Activated naive CD8-positive, alpha-beta T cell treated with anti-CD3 and anti-CD28 coated beads for 36 hours (primary cell): Measurements from ENCODE around the gene NKX1-1. TPM values are rescaled to one million over a fixed set of nuclear protein-coding genes. Genes with fewer than 3 reads are reported as not detected.
"Not testable (repeated sequence)": the region's sequence is repeated elsewhere in the genome, so short reads cannot be mapped to it uniquely, and the experiment has no call there.

Source experiments
- DNase-seq: peaks from one replicate; pipeline ENCODE4 v3.0.0; 2021
- H3K27ac Mint-ChIP-seq: one replicate; pipeline ENCODE4 v1.8.0; 2022; ENCODE audit warnings: mild to moderate bottlenecking, moderate library complexity, mixed read lengths
- H3K27me3 Mint-ChIP-seq: one replicate; pipeline ENCODE4 v1.8.0; 2022; ENCODE audit warnings: mild to moderate bottlenecking, mixed read lengths
- H3K36me3 Mint-ChIP-seq: one replicate; pipeline ENCODE4 v1.8.0; 2021; ENCODE audit warnings: mild to moderate bottlenecking, mixed read lengths
- H3K4me1 Mint-ChIP-seq: one replicate; pipeline ENCODE4 v1.8.0; 2021; ENCODE audit warnings: mixed read lengths
- H3K4me3 Mint-ChIP-seq: one replicate; pipeline ENCODE4 v1.8.0; 2022; ENCODE audit warnings: mild to moderate bottlenecking, moderate library complexity, mixed read lengths
- H3K9me3 Mint-ChIP-seq: one replicate; pipeline ENCODE4 v1.8.0; 2022; ENCODE audit warnings: mixed read lengths
- total RNA-seq, 2 experiments: library from RNA; stranded (reverse); gene quantifications; one replicate each; pipeline ENCODE4 v1.2.3, GENCODE V29; 2021

NKX1-1 gene
- total RNA-seq, 2 experiments from 2014 or later: not detected

GRCh38 chr4:1402516-1403091 lies 3.6 kb downstream of the NKX1-1 start:
- H3K36me3 Mint-ChIP-seq: no peaks in the 10 kb centered on the region
- H3K9me3 Mint-ChIP-seq: peaks cover 2% of the 10 kb centered on the region
- H3K4me1 Mint-ChIP-seq: no peaks in the 10 kb centered on the region
- H3K27ac Mint-ChIP-seq: no peak overlapping the region
- DNase-seq: no peak
- H3K27me3 Mint-ChIP-seq: peaks cover 46% of the 10 kb centered on the region
- no peak overlapping the region for H3K4me3 Mint-ChIP-seq

- Mint-ChIP-seq H3K36me3 (no peaks in the 10 kb centered on the region), H3K4me3 (no peak overlapping the region), H3K4me1 (no peaks in the 10 kb centered on the region), H3K27ac (no peak overlapping the region), H3K27me3 (peaks cover 40% of the 10 kb centered on the region), H3K9me3 (peaks cover 2% of the 10 kb centered on the region)
- DNase-seq: no peak
These were observed 4.2 kb downstream of the NKX1-1 start for GRCh38 chr4:1402021-1402515.

GRCh38 chr4:1401409-1402020 lies 4.7 kb downstream of the NKX1-1 start:
- H3K27me3 Mint-ChIP-seq: peaks cover 39% of the 10 kb centered on the region
- no peak for DNase-seq

GRCh38 chr4:1400831-1401408 lies 5.3 kb downstream of the NKX1-1 start:
- Mint-ChIP-seq H3K9me3 (peaks cover 2% of the 10 kb centered on the region), H3K27ac (no peak overlapping the region), H3K27me3 (peaks cover 39% of the 10 kb centered on the region), H3K36me3 (peaks cover 2% of the 10 kb centered on the region), H3K4me3 (no peak overlapping the region), H3K4me1 (no peaks in the 10 kb centered on the region)
- DNase-seq: no peak

More at GRCh38 chr4:1401409-1402020, 4.7 kb downstream of the NKX1-1 start:
- Mint-ChIP-seq H3K4me3 (no peak overlapping the region), H3K36me3 (peaks cover 2% of the 10 kb centered on the region), H3K4me1 (no peaks in the 10 kb centered on the region), H3K27ac (no peak overlapping the region), H3K9me3 (peaks cover 2% of the 10 kb centered on the region)

GRCh38 chr4:1400191-1400805 lies 5.9 kb downstream of the NKX1-1 start:
- Mint-ChIP-seq H3K36me3 (peaks cover 7% of the 10 kb centered on the region), H3K27ac (no peak overlapping the region), H3K4me3 (no peak overlapping the region), H3K4me1 (no peaks in the 10 kb centered on the region), H3K27me3 (peaks cover 37% of the 10 kb centered on the region), H3K9me3 (peaks cover 4% of the 10 kb centered on the region)
- no peak for DNase-seq

GRCh38 chr4:1399508-1400190 lies 6.6 kb downstream of the NKX1-1 start:
- peaks cover 8% of the 10 kb centered on the region for H3K36me3 Mint-ChIP-seq
- H3K27me3 Mint-ChIP-seq: peaks cover 30% of the 10 kb centered on the region
- no peak overlapping the region for H3K27ac Mint-ChIP-seq
- no peak overlapping the region for H3K4me3 Mint-ChIP-seq
- peaks cover 4% of the 10 kb centered on the region for H3K9me3 Mint-ChIP-seq
- no peaks in the 10 kb centered on the region for H3K4me1 Mint-ChIP-seq
- no peak for DNase-seq

- H3K27ac Mint-ChIP-seq: no peak overlapping the region
- H3K36me3 Mint-ChIP-seq: peaks cover 12% of the 10 kb centered on the region
- H3K9me3 Mint-ChIP-seq: peaks cover 4% of the 10 kb centered on the region
- no peak overlapping the region for H3K4me3 Mint-ChIP-seq
- DNase-seq: no peak
- H3K27me3 Mint-ChIP-seq: peaks cover 25% of the 10 kb centered on the region
- no peaks in the 10 kb centered on the region for H3K4me1 Mint-ChIP-seq
These were observed 7.3 kb downstream of the NKX1-1 start for GRCh38 chr4:1398681-1399507.

- Mint-ChIP-seq H3K4me3 (no peak overlapping the region), H3K36me3 (peaks cover 15% of the 10 kb centered on the region), H3K27me3 (peaks cover 12% of the 10 kb centered on the region), H3K27ac (no peak overlapping the region), H3K4me1 (no peaks in the 10 kb centered on the region), H3K9me3 (peaks cover 7% of the 10 kb centered on the region)
- DNase-seq: no peak
These were observed 9.3 kb downstream of the NKX1-1 start for GRCh38 chr4:1396806-1397455.

GRCh38 chr4:1395941-1396805 lies 10.1 kb downstream of the NKX1-1 start:
- DNase-seq: no peak
- Mint-ChIP-seq H3K4me3 (no peak overlapping the region), H3K9me3 (peaks cover 7% of the 10 kb centered on the region), H3K36me3 (peaks cover 15% of the 10 kb centered on the region), H3K27me3 (peaks cover 7% of the 10 kb centered on the region), H3K4me1 (no peaks in the 10 kb centered on the region), H3K27ac (no peak overlapping the region)

- H3K27ac Mint-ChIP-seq, H3K9me3 Mint-ChIP-seq, H3K4me1 Mint-ChIP-seq, H3K4me3 Mint-ChIP-seq, H3K27me3 Mint-ChIP-seq, DNase-seq: not testable (repeated sequence)
- peaks cover 15% of the 10 kb centered on the region for H3K36me3 Mint-ChIP-seq
These were observed 10.8 kb downstream of the NKX1-1 start for GRCh38 chr4:1395389-1395820.

- not testable (repeated sequence) for H3K4me1 Mint-ChIP-seq, H3K27ac Mint-ChIP-seq, DNase-seq, H3K4me3 Mint-ChIP-seq, H3K9me3 Mint-ChIP-seq, H3K27me3 Mint-ChIP-seq
- H3K36me3 Mint-ChIP-seq: peaks cover 20% of the 10 kb centered on the region
These were observed 11.5 kb downstream of the NKX1-1 start for GRCh38 chr4:1394554-1395388.

- H3K36me3 Mint-ChIP-seq: peaks cover 25% of the 10 kb centered on the region
- DNase-seq: no peak
- no peak overlapping the region for H3K4me3 Mint-ChIP-seq
- peaks cover 10% of the 10 kb centered on the region for H3K9me3 Mint-ChIP-seq
- no peak overlapping the region for H3K27ac Mint-ChIP-seq
- no peaks in the 10 kb centered on the region for H3K27me3 Mint-ChIP-seq
- H3K4me1 Mint-ChIP-seq: no peaks in the 10 kb centered on the region
These were observed 12.4 kb downstream of the NKX1-1 start for GRCh38 chr4:1393866-1394265.
